Inferior parietal cortex (tissue), 1 donor: ENCODE data around the gene CACNA1H.
"Not testable (repeated sequence)": the region's sequence is repeated elsewhere in the genome, so short reads cannot be mapped to it uniquely, and the experiment has no call there.

ENCODE experiments used
- DNase-seq: peaks from one replicate; pipeline ENCODE4 v3.0.0-alpha.2; 2016; ENCODE audit errors: extremely low spot score

CACNA1H gene

DNA sequence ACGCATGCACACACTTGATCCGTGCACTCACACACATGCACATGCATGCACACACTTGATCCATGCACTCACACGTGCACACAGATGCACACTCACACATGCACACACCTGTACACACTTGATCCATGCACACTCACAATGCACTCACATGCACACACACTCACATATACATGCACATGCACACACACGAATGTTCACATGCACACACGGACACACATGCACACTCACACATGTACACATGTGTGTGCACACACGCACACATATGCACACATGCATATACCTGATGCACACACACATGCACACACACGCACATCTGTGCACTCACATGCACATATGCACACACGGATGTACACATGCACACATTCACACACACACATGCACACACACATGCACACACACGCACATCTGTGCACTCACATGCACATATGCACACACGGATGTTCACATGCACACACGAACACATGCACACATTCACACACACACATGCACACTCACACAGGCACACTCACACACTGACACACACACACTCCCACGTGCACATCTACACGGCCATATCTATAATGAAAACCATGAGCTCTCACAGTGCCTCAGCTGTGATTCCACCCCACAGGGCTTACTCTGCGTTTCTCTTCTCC, 95.1 kb downstream of the CACNA1H start:
- DNase-seq: not testable (repeated sequence)

DNA sequence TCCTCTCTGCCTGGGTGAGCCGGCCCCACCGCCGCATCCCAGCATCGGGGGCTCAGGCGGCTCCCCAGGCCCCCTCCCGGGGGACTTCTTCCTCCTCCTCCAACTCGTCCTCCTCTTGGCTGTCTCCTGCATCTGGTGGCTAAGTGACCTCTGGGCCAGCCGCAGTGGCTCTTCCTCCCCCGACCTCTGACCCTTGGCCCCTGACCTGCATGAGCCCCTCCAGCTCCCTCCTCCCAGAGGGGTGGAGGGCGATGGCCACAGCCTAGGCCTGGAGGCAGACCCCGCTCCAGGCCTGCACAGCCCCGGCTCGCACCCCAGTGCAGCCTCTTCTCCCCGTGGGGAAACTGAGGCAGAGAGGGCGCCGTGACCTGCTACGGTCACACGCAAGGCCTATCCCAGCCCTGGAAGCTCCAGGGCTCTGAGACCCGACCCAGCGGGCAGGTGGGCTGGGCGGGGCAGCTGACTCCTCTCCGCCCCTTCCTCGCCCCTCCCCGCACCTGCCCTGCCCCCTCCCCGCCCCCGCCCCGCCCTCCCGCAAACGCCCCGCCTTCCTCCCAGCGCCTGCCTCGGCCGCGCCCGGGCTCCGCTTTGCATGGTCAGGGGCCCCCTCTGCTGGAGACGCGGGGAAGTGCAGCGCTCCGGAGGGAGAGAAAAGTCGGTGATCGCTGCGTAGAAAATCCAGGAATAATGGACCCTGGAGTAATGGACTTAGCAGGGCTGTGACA, 96.3 kb downstream of the CACNA1H start:
- not testable (repeated sequence) for DNase-seq

DNA sequence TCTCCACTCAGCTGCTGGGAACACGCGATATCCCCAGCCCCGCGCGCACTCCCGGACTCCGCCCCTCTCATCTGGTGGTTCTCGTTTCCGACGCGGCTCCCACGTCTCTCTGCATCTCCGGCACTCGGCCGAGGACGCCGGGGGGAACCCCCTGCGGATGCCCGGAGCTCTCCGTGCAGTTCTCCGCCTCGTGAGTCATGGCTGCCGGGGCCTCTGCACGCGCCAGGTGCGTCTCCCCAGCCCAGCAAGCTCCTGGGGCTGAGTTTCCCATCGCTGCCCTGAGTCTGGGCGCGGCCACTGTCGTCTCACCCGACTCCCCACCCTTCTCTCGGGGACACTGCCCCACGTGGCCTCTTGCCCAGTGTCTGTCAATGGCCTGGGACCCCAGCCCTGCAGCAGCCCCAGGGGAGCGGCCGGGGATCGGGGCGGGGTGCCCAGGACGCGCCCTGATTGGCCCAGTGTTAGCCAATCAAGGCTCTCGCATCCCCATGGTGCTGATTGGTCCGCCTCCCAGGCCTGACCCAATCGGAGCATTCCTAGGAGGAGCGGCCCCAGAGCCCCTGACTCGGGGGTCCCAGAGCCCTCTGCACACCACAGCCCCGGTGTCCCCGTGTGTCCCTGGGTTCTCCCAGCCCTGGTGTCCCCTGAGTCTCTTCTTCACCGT, 100.9 kb downstream of the CACNA1H start:
- not testable (repeated sequence) for DNase-seq

DNA sequence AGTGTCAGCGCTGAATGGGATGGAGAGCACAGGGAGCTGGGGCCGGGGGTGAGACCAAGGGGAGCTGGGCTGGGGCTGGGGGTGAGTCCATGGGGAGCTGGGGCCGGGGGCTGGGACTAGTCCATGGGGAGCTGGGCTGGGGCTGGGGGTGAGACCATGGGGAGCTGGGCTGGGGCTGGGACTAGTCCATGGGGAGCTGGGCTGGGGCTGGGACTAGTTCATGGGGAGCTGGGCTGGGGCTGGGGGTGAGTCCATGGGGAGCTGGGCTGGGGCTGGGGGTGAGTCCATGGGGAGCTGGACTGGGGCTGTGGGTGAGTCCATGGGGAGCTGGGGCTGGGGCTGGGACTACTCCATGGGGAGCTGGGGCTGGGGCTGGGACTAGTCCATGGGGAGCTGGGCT, 101.9 kb downstream of the CACNA1H start:
- DNase-seq: not testable (repeated sequence)

GRCh38 chr16:1255276-1256122, 102.6 kb downstream of the CACNA1H start, which contains the start of gene TPSD1:
TSS of gene TPSD1 (plus strand) at chr16:1256069. CDS start at chr16:1256281, 212 bp downstream.
- DNase-seq: not testable (repeated sequence)

DNA sequence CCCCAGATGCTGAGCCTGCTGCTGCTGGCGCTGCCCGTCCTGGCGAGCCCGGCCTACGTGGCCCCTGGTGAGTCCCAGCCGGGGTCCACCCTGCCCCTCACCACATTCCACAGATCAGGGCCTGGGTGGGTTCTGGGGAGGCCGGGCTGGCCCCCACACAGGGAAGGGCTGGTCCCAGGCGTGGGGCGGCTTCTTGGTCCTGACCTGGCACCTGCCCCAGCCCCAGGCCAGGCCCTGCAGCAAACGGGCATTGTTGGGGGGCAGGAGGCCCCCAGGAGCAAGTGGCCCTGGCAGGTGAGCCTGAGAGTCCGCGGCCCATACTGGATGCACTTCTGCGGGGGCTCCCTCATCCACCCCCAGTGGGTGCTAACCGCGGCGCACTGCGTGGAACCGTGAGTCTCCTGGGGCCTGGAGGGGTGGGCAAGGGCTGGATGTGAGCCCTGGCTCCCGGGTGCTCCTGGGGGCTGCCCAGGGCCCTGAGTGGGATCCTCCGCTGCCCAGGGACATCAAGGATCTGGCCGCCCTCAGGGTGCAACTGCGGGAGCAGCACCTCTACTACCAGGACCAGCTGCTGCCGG, 103.5 kb downstream of the CACNA1H start:
- DNase-seq: not testable (repeated sequence)

- DNase-seq: no peak
These were observed 104.0 kb downstream of the CACNA1H start for GRCh38 chr16:1256874-1257322.

- DNase-seq: no peak
These were observed 104.8 kb downstream of the CACNA1H start for GRCh38 chr16:1257561-1258224.

GRCh38 chr16:1258225-1258600, 105.3 kb downstream of the CACNA1H start:
- no peak for DNase-seq

DNA sequence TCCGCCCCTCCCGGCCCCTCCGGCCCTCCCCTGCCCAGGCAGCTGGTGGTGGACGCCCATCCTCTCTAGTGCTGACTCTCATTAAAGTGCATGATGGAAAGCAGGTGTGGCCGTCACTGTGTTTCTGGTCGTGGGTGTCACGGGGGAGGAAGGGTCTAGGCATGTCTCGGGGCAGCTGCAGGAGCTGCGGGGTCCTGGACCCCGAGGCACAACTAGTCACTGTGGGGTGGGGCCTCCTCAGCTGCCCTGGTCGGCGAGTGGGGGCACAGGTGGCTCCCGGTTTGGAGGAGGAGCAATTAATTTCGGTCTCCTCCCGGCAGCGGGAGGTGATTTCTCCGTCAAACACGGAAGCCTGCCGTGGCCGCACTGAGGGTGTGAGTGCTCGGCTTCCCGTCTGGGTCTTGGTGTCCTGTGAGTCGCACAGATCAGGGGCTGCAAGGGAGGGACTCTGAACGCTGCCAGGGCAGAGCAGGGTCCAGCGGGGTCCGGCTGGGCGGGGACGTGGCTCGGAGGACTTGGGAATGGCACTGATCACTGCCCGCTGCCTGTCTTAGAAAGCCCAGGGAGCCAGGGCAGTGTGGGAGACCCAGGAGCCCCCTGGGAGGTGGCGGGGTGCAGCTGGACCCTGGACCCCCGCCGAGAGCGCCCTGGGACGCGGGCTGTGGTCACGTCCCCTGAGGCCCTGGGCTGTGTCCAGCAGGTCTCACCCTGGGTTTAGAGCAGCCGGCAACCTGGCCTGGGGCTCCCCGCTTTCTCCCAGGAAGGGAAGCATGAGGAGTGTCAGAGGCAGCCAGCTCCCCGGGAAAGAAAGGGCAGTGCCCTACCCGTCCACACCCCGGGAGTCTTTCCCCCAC, 106.2 kb downstream of the CACNA1H start:
- DNase-seq: no peak

DNA sequence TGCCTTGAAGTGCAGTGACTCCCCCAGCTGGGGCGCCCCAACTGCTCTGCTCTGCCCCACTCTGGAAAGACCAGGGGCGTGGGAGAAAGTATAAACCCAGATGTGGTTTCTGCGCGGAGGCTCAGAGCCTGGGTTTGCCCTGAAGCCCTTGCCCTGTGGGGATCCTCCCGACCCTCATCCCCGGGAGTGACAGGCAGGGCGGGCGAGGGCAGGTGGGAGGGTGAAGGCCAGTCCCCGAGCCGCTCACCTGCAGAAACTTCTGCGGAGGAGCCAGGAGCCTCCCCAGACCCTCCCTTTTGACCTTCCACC, 106.8 kb downstream of the CACNA1H start:
- no peak for DNase-seq

DNA sequence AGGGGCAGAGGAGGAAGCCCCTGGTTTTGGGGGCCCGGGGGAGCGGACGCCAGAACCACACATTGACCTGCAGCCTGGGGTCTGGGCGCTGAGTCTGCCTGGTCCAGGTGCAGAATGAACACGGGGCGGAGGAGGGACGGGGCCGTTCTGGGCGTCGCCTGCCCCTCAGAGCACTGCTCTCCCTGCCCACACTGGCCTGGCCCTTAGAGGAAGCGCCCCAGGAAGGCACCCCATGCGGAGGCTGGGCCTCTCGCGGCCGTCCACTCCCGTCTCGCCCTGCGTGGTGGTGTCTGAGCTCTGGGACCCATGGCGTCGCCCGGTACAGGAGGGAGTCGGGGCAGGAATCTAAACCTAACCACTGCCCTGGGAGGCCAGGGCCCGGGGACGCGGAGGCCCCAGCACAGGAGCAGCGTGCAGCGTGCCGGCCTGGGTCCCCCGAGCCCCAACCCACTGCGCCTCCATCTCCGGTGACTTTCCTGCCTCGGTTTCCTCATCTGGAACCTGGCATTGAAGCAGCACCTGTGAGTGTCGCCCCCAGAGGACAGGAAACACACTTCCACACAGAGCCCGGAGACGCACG, 107.3 kb downstream of the CACNA1H start:
- no peak for DNase-seq

DNA sequence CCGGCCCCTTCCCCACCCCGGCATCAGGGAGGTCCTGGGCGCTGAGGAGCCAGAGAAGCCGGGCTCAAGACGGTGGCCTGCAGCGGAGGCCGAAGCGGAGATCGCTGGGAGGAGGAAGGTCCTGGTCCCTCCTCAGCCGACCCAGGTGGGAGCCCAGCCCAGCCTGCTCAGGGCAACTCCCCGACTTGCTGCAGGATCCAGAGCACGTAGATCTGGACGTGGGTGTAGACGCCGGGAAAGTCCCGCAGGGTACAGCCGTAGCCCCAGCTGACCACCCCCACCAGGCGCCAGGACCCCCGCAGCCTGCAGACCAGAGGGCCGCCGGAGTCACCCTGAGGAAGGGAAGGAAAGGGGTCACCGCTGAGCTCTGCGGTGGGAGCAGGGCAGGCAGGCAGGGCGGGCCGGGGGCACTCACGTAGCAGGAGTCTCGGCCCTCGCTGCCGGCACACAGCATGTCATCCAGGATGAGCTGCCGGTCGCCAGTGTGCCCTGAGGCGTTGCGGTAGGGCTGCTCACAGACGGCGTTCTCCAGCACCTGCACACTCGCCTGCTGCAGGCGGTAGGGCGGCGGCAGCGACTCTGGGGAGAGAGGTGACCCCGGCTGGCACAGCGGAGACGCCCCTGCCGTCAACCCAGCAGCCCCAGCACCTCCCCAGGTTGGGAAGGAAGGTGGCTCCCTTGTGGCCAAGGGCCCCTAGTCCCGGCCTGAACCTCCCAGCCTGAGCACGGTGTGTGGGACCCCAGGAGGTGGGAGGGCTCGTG, 108.4 kb downstream of the CACNA1H start:
- no peak for DNase-seq

DNA sequence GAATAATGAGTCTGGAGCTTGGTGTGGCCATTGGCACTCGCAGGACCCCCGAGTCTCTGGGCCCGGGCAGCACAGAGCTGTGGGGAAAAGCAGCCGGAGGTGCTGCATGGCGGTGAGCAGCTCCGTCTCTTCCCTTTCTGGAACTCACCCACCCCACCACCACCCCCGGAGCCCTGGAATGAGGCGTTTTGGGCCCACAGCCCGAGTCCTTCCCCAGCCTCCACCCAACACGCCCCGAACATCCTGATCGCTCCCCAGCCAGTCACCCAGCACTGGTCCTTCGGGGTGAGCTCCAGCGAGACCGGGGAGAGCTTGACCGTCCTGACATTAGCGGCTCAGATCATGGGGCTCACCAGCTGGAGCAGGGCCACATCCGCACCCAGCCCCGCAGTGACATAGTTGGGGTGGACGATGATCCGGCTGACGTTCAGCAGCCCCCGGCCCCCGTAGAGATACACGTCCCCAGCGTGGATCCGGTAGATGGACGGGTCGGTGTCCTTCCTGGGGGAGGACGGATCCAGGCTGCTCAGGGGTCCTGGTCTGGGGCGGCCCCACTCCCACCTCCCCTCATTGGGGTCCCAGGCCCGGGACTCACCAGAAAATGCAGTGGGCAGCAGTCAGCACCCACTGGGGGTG, 109.4 kb downstream of the CACNA1H start:
- no peak for DNase-seq

DNA sequence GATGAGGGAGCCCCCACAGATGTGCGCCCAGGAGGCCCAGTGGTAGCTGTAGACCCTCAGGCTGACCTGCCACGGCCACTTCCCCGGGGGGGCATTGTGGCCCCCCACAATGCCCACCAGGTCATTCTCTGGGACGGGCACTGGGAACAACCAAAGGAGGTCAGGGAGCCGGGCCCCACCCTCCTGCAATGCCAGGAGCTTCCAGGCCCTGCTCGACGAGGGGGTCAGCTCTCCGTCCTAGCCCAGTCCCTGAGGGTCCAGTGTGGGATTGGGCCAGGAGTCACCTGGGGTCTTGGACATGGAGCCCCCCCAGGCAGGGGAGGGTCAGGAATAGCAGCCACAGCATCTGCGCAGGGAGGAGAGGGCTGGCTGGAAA, 109.9 kb downstream of the CACNA1H start:
- DNase-seq: no peak

DNA sequence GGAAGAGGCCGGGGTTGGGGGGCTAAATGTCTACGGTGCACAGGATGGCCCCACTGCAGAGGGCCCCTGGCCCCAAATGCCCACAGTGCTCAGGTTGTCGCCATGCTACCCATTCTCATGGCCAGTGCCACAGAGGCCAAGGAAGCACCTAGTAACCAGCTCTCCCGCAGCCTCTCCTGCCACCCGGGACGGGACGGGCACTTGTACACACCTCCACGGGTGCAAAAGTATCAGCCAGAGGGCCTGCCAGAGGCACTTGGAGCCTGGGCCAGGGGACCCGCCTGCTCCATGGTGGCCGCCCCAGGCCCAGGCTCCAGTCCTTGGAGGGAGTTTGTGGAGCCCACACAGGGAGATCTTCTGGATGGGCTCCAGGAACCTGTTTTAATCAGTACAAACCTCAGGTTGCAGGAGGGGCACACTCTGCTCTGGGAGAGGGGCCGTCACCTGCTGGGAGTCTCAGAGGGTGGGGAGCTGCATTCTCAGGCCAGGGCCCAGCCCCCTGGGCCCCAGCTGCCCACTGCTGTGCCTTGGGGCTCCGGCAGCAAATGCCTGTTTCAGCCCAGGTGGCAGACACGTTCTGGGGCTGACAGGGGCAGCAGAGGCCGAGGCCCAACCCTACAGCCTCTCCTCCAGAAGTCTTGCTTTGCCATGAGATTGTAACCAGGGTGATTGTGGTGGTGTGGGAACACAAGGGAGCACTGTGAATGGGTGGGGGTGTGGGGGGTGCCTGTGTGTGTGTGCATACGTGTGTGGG, 110.9 kb downstream of the CACNA1H start:
- DNase-seq: no peak

- DNase-seq: no peak
These were observed 111.6 kb downstream of the CACNA1H start for GRCh38 chr16:1264345-1265089.
